ENCODE results near the gene LGALS7.

GRCh38 chr19:38796154-38796553 lies 22.8 kb upstream of the LGALS7 start:
- TF ChIP-seq CTCF (IDR thresholded peaks at IDR 0.05) (no peak), FOXM1 (IDR thresholded peaks at IDR 0.05; ENCODE audit: low read depth) (no peak), RAD21 (IDR thresholded peaks at IDR 0.05; ENCODE audit: low read length) (no peak), YY1 (IDR thresholded peaks at IDR 0.05; ENCODE audit: low read depth) (no peak), RCOR1 (IDR thresholded peaks at IDR 0.05; ENCODE audit: low read length) (no peak)

Data from SK-N-SH (cell line).